ENCODE measurements around the gene ISLR2. TPM values are rescaled to one million over a fixed set of nuclear protein-coding genes. Genes with fewer than 3 reads are reported as not detected.

The ISLR2 gene
- total RNA-seq, 1 donor from 2014 or later: 2.1 TPM

- peak overlapping the region in 2 of 3 donors; percentile 43 to 71 for H3K9ac ChIP-seq (ENCODE audit: low read depth in 1 of 3, low read length in 3 of 3)
- no peak overlapping the region for H3K27ac ChIP-seq (ENCODE audit: low read depth, low read length)
- no peaks in the 10 kb centered on the region for H3K9me3 ChIP-seq (ENCODE audit: control insufficient read depth in 3 of 3, low read length in 3 of 3)
- no peaks in the 10 kb centered on the region for H3K36me3 ChIP-seq (ENCODE audit: control insufficient read depth in 3 of 3, insufficient read depth in 3 of 3, low read length in 3 of 3)
- H3K4me1 ChIP-seq (ENCODE audit: control insufficient read depth in 3 of 3, insufficient read depth in 3 of 3, low read length in 3 of 3): peaks cover 18 to 36% (median 32%) of the 10 kb centered on the region in 3 donors
- peaks cover 72 to 82% (median 79%) of the 10 kb centered on the region in 3 donors for H3K27me3 ChIP-seq (ENCODE audit: control insufficient read depth in 3 of 3, insufficient read depth in 3 of 3, low read length in 3 of 3)
- H3K4me3 ChIP-seq (ENCODE audit: low read length in 3 of 3): peak overlapping the region in 2 of 3 donors; percentile 43 to 66
These were observed 1.4 kb upstream of the ISLR2 start for GRCh38 chr15:74128785-74129585.

GRCh38 chr15:74129586-74130154 is 716 bp upstream of the ISLR2 start:
- no peaks in the 10 kb centered on the region for H3K9me3 ChIP-seq (ENCODE audit: control insufficient read depth in 3 of 3, low read length in 3 of 3)
- H3K4me1 ChIP-seq (ENCODE audit: control insufficient read depth in 3 of 3, insufficient read depth in 3 of 3, low read length in 3 of 3): peaks cover 18 to 41% (median 35%) of the 10 kb centered on the region in 3 donors
- peak overlapping the region in 2 of 3 donors; percentile 33 to 66 for H3K4me3 ChIP-seq (ENCODE audit: low read length in 3 of 3)
- H3K9ac ChIP-seq (ENCODE audit: low read depth in 1 of 3, low read length in 3 of 3): peak overlapping the region in 1 of 3 donors; percentile 50
- no peaks in the 10 kb centered on the region for H3K36me3 ChIP-seq (ENCODE audit: control insufficient read depth in 3 of 3, insufficient read depth in 3 of 3, low read length in 3 of 3)
- H3K27ac ChIP-seq (ENCODE audit: low read depth, low read length): no peak overlapping the region
- peaks cover 79 to 85% (median 83%) of the 10 kb centered on the region in 3 donors for H3K27me3 ChIP-seq (ENCODE audit: control insufficient read depth in 3 of 3, insufficient read depth in 3 of 3, low read length in 3 of 3)

- no peaks in the 10 kb centered on the region for H3K9me3 ChIP-seq (ENCODE audit: control insufficient read depth in 3 of 3, low read length in 3 of 3)
- peak overlapping the region in 1 of 3 donors; percentile 57 for H3K9ac ChIP-seq (ENCODE audit: low read depth in 1 of 3, low read length in 3 of 3)
- peaks cover 21 to 47% (median 42%) of the 10 kb centered on the region in 3 donors for H3K4me1 ChIP-seq (ENCODE audit: control insufficient read depth in 3 of 3, insufficient read depth in 3 of 3, low read length in 3 of 3)
- peaks cover 80 to 89% (median 86%) of the 10 kb centered on the region in 3 donors for H3K27me3 ChIP-seq (ENCODE audit: control insufficient read depth in 3 of 3, insufficient read depth in 3 of 3, low read length in 3 of 3)
- no peak overlapping the region for H3K27ac ChIP-seq (ENCODE audit: low read depth, low read length)
- no peaks in the 10 kb centered on the region for H3K36me3 ChIP-seq (ENCODE audit: control insufficient read depth in 3 of 3, insufficient read depth in 3 of 3, low read length in 3 of 3)
- H3K4me3 ChIP-seq (ENCODE audit: low read length in 3 of 3): peak overlapping the region; percentile 25 to 52 (median 26)
These were observed 652 bp downstream of the ISLR2 start for GRCh38 chr15:74130849-74131627.

GRCh38 chr15:74131628-74132413 is 1.4 kb downstream of the ISLR2 start:
- H3K9ac ChIP-seq (ENCODE audit: low read depth in 1 of 3, low read length in 3 of 3): no peak overlapping the region
- no peak overlapping the region for H3K27ac ChIP-seq (ENCODE audit: low read depth, low read length)
- H3K9me3 ChIP-seq (ENCODE audit: control insufficient read depth in 3 of 3, low read length in 3 of 3): no peaks in the 10 kb centered on the region
- H3K36me3 ChIP-seq (ENCODE audit: control insufficient read depth in 3 of 3, insufficient read depth in 3 of 3, low read length in 3 of 3): no peaks in the 10 kb centered on the region
- no peak overlapping the region for H3K4me3 ChIP-seq (ENCODE audit: low read length in 3 of 3)
- H3K27me3 ChIP-seq (ENCODE audit: control insufficient read depth in 3 of 3, insufficient read depth in 3 of 3, low read length in 3 of 3): peaks cover 79 to 90% (median 87%) of the 10 kb centered on the region in 3 donors
- H3K4me1 ChIP-seq (ENCODE audit: control insufficient read depth in 3 of 3, insufficient read depth in 3 of 3, low read length in 3 of 3): peaks cover 23 to 50% (median 46%) of the 10 kb centered on the region in 3 donors

GRCh38 chr15:74132681-74133651 is 2.6 kb downstream of the ISLR2 start:
- Histone ChIP-seq H3K4me1 (ENCODE audit: control insufficient read depth in 3 of 3, insufficient read depth in 3 of 3, low read length in 3 of 3) (peaks cover 27 to 51% (median 48%) of the 10 kb centered on the region in 3 donors), H3K27me3 (ENCODE audit: control insufficient read depth in 3 of 3, insufficient read depth in 3 of 3, low read length in 3 of 3) (peaks cover 77 to 89% (median 85%) of the 10 kb centered on the region in 3 donors), H3K27ac (ENCODE audit: low read depth, low read length) (no peak overlapping the region), H3K36me3 (ENCODE audit: control insufficient read depth in 3 of 3, insufficient read depth in 3 of 3, low read length in 3 of 3) (no peaks in the 10 kb centered on the region), H3K9ac (ENCODE audit: low read depth in 1 of 3, low read length in 3 of 3) (no peak overlapping the region), H3K4me3 (ENCODE audit: low read length in 3 of 3) (peak overlapping the region in 1 of 3 donors; percentile 35), H3K9me3 (ENCODE audit: control insufficient read depth in 3 of 3, low read length in 3 of 3) (no peaks in the 10 kb centered on the region)

- Histone ChIP-seq H3K9ac (ENCODE audit: low read depth in 1 of 3, low read length in 3 of 3) (no peak overlapping the region), H3K36me3 (ENCODE audit: control insufficient read depth in 3 of 3, insufficient read depth in 3 of 3, low read length in 3 of 3) (no peaks in the 10 kb centered on the region), H3K4me1 (ENCODE audit: control insufficient read depth in 3 of 3, insufficient read depth in 3 of 3, low read length in 3 of 3) (peaks cover 27 to 45% (median 42%) of the 10 kb centered on the region in 3 donors), H3K4me3 (ENCODE audit: low read length in 3 of 3) (no peak overlapping the region), H3K27me3 (ENCODE audit: control insufficient read depth in 3 of 3, insufficient read depth in 3 of 3, low read length in 3 of 3) (peaks cover 69 to 83% (median 79%) of the 10 kb centered on the region in 3 donors), H3K9me3 (ENCODE audit: control insufficient read depth in 3 of 3, low read length in 3 of 3) (no peaks in the 10 kb centered on the region), H3K27ac (ENCODE audit: low read depth, low read length) (no peak overlapping the region)
These were observed 3.5 kb downstream of the ISLR2 start for GRCh38 chr15:74133694-74134386.

GRCh38 chr15:74134387-74135027 is 4.1 kb downstream of the ISLR2 start:
- H3K27ac ChIP-seq (ENCODE audit: low read depth, low read length): no peak overlapping the region
- H3K4me3 ChIP-seq (ENCODE audit: low read length in 3 of 3): no peak overlapping the region
- no peak overlapping the region for H3K9ac ChIP-seq (ENCODE audit: low read depth in 1 of 3, low read length in 3 of 3)
- H3K9me3 ChIP-seq (ENCODE audit: control insufficient read depth in 3 of 3, low read length in 3 of 3): no peaks in the 10 kb centered on the region
- H3K4me1 ChIP-seq (ENCODE audit: control insufficient read depth in 3 of 3, insufficient read depth in 3 of 3, low read length in 3 of 3): peaks cover 20 to 42% (median 40%) of the 10 kb centered on the region in 3 donors
- H3K36me3 ChIP-seq (ENCODE audit: control insufficient read depth in 3 of 3, insufficient read depth in 3 of 3, low read length in 3 of 3): no peaks in the 10 kb centered on the region
- peaks cover 62 to 80% (median 74%) of the 10 kb centered on the region in 3 donors for H3K27me3 ChIP-seq (ENCODE audit: control insufficient read depth in 3 of 3, insufficient read depth in 3 of 3, low read length in 3 of 3)

GRCh38 chr15:74135041-74135565 is 4.7 kb downstream of the ISLR2 start:
- Histone ChIP-seq H3K36me3 (ENCODE audit: control insufficient read depth in 3 of 3, insufficient read depth in 3 of 3, low read length in 3 of 3) (no peaks in the 10 kb centered on the region), H3K4me1 (ENCODE audit: control insufficient read depth in 3 of 3, insufficient read depth in 3 of 3, low read length in 3 of 3) (peaks cover 16 to 37% (median 36%) of the 10 kb centered on the region in 3 donors), H3K27me3 (ENCODE audit: control insufficient read depth in 3 of 3, insufficient read depth in 3 of 3, low read length in 3 of 3) (peaks cover 57 to 76% (median 71%) of the 10 kb centered on the region in 3 donors), H3K27ac (ENCODE audit: low read depth, low read length) (no peak overlapping the region), H3K9ac (ENCODE audit: low read depth in 1 of 3, low read length in 3 of 3) (no peak overlapping the region), H3K4me3 (ENCODE audit: low read length in 3 of 3) (no peak overlapping the region), H3K9me3 (ENCODE audit: control insufficient read depth in 3 of 3, low read length in 3 of 3) (no peaks in the 10 kb centered on the region)
